LHCN-M2 (cell line): ENCODE results near the gene ANO4. TPM values are rescaled to one million over a fixed set of nuclear protein-coding genes. Genes with fewer than 3 reads are reported as not detected.
A peak's percentile ranks its signal among the peaks of the same experiment; 100 is the strongest.
"Not testable (repeated sequence)": the region's sequence is repeated elsewhere in the genome, so short reads cannot be mapped to it uniquely, and the experiment has no call there.

Experiments
- DNase-seq: peaks from one replicate; pipeline ENCODE4 v3.0.0-alpha.2; 2012; ENCODE audit warnings: low read depth
- total RNA-seq: library from RNA; depleted of rRNA; stranded (reverse); fragments of >200 nt; gene quantifications from 2 replicates; pipeline ENCODE4 v1.2.3, GENCODE V29; 2014

Gene ANO4
- total RNA-seq, 1 experiment from 2014 or later, result 8.3 TPM

DNA sequence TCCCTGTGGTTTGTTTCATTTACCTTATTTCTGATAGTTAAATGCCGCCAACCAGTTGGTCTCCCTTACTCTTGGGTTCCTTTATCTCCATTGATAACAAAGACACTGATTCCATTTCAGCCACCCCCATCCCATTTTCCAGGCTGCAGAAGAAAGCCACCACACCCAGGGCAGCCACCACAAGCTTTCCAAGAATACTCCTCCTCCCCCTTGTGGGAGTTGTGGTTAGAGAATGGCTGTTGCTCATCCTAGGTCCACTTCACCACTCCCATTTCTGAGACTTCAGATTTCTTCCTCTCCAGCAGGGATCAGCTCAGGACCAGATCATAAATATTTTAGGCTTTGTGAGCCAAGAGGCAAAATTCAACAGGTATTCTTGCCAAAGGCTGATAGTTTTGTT, 73.9 kb downstream of the ANO4 start:
- peak; percentile 67 for DNase-seq

DNA sequence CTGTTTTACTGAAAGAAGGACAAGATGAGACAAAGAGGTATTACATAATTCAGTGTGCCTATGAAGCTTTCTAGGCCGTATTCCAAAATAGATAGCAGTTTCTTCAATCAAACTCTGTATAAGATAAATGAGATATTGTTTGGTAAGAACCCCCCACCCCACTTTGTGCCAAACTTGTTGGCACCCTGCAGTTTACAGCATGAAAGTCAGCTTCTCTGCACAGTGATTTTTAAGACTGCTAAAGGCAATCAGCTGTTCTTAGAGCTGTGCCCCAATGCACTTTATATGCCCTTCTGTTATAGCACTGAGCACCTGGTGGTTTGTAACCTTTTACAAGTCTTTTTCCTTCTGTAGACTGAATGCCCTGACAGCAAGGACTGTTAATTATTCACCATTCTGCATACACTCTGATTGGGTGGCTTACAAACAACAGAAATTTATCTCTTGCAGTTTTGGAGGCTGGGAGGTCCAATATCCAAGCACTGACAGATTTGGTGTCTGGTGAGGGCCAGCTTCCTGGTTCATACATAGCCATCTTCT, 76.7 kb downstream of the ANO4 start:
- no peak for DNase-seq

DNA sequence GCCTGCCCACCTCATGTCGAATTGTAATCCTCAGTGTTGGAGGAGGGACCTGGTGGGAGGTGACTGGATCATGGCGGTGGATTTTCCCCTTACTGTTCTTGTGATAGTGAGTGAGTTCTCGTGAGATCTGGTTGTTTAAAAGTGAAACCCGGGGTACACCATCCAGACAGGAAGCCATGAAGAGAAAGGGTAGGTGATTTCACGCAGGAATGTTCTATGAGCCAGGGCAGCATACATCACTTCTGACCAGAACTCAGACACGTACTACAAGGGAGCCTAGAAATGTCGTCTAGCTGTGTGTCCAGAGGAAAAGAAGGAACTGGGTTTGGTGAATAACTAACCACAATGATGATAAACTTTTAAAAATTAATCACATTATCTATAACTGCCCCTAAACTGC, 80.6 kb downstream of the ANO4 start:
- no peak for DNase-seq

DNA sequence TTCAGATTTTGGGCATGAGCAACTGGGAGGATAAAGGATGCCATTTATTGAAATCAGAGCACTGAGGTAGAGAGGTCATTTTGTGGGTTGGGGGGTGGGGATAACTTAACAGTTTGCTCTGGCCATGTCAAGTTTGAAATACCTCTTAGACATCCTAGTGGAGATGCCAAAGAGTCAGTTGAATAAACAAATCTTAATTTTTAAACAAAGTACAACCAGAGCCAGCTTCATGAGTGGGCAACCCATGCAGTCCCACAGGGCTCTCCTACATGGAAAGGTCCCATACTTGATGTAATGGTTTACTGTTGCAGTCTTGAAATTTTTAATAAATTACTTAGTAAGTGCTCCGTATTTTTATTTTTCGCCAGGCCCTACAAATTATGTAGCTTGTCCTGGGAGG, 81.2 kb downstream of the ANO4 start:
- no peak for DNase-seq

DNA sequence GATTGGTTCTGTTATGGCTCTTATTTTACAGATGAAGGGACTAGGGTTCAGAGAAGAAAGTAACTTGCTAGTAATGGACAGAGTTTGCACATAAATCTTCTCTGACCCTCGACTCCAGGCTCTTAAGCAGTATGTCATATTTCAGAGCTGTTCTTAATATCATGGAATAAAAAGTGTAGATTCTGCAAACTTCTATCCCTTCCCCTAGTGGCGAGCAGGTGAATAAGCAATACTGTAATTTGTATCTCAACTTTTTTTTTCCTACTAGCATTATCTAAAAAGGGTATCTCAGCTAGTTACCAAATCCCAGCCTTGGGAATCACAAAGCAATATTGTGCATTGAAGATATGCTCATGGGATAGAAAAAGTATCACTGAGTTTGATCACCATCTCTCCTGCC, 83.2 kb downstream of the ANO4 start:
- no peak for DNase-seq

DNA sequence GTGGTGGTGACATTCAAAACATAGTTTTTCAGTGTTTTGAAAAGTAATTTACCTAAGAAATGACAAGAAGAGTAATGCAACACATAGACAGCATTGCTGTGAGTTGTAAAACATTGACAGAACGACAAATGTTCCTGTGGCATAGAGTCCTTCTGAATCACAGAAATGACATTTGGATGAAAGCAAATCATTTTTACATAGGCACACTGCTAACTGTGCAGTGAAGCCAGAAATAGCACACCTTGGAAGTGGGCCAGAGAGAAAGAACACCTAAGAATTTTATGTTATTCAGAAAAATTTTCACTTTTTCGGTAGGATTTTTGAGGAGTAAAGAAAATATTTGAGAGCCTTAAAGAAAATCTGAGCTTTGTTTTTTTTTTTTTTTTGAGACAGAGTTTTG, 100.6 kb downstream of the ANO4 start:
- DNase-seq, result no peak

DNA sequence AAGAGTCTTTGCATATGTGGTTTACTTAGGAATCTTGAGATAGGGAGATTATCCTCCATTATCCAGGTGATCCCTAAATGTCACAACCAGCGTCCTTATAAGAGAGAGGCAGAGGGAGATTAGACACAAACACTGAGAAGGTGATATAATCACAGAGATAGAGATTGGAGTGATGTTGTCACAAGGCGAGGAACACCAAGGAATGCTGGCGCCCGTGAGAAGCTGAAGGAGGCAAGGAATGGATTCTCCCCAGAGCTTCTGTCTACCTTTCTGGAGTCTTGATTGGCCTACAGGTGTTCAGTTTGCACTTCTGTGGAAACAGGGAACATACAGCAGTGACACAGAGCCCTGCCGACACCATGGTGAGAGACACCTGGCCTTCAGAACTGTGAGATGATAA, 101.6 kb downstream of the ANO4 start:
- no peak for DNase-seq

DNA sequence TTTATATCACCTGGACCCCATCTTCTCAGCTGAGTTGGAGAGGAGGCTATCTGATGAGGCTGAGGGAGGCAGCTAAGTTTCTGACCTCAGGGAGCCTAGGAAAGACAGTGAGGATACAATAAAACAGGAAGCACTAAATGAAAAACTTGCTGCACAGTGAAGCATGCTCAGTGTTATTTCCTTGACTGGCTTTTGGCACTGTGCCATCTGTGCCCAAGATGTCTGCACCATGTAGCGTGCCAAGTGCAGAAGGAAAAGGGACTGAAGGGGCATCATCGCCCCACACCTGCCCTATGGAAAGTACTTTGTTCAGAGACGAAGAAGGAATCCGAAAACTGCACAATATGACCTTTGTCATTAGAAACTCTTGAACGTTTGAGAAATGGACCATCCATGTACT, 102.7 kb downstream of the ANO4 start:
- no peak for DNase-seq

DNA sequence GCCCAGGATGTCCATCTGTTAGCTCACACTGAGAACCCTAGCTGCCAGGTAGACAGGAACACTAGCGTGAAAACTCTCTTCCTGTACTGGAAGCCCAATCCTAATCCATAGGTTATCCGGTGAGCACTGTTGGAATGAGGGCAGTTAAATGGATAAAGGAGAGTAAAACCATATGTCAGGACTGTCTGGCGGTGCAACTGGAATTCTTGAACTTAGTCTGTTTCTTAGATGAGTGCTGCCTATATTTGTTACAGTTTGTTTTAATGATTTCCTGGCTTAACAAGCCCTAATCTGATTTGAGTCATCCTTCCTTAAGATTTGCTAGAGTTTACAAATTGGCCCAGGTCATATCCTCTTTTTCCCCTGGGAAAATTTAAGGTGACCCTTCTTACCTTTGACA, 104.7 kb downstream of the ANO4 start:
- DNase-seq, result no peak

DNA sequence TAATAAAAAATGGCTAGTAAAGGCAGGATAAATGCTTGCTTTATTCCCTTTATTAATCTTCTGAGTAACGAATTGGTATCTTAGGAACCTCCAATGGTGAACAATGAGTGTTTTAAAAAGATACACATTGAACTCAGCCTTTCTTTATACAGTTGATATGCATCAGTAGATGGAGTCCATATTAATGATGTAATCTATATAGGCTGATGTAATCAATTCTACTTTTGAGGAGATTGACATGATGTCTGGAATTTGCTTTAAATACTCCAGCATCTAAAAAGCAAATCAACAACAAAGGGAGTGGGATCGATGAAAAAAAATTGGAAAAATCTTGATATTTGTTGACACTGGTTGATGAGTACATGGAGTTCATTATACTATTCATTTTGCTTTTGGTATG, 106.2 kb downstream of the ANO4 start:
- no peak for DNase-seq

DNA sequence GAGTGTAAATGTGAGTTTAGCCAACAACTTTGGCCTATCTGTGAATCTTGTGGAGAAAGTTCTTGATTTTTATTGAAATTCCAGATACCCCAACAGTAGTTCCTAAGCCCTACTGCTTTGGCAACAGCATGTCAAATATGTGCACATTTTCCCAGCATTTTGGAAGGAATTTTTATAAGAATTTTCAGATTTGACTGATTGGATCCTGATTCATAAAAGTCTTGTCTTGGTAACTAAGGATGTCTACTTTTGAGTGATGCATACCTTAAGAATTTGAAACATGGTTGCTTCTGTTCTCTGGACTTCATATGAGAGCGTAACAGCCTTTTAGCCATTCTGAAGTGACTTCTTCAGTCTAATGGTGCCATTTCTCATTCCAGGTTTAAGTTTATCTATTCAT, 106.7 kb downstream of the ANO4 start:
- no peak for DNase-seq

DNA sequence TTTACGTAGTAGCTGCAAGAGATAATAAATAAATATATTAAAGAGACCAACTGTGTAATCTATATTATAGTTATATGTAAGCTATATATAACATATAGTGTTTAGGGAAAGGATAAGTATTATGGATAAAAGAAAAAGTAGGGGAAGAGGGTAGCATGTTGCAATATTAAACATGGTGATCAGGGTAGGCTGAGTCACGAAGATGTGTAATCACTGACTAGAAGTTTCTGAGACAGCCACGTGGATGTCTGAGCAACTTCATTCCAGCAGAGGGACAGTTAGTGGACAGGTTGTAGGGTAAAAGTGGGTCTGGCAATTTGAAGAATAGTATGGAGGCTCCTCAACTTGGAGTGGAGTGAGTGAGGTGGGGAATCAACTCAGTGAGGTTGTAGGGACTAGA, 109.7 kb downstream of the ANO4 start:
- DNase-seq, result peak; percentile 5

DNA sequence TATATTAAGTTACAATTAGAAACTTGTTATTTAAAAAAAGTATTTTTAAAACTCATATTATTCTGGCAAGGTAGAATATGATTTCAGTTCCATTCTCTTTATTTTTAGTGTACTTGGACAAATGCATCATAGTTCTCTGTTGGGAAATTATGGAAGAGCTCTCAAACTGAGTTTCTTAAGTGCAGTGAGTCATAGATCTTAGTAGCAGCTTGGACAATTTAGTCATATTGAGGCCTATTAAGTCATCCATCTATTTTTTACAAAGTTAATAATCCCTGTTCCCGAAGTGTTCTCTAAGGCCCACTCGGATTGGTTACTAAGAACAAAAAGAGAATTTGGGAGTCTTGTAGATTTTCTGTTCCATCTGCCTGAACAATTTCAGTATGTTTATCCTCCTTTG, 113.9 kb downstream of the ANO4 start:
- DNase-seq, result peak; percentile 74

DNA sequence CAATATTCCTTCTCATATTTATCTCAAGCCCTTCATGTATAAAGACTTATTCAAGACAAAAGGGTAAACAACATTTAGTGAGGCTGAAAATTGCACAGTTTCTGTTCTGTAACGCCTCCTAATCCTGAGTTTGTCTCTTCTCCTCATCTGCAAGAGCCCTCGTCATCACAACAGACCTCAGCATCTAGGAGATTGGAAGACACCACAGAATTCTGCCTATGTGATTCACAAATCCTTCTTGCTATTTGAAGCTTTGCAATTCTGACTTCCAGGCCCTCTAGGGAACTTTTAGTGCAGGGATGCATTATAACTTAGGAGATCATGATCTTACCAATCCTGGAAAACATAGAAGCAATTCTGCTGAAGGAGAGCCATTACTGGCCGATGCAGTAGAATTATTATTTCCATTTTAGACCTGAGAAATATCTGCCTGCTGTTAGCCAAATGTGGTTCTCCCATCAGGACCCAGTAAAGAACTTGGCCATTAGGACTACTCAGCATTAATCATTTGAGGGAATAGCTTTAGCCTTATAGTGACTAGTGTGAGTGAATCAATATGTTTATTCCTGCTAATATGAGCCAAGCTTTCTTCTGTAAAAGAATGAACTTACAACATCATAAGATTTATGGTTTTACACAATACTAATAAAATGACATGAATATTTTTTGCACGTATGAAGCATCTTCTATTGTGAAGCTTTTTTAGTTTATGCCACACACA, 119.5 kb downstream of the ANO4 start:
- DNase-seq, result peak; percentile 8

DNA sequence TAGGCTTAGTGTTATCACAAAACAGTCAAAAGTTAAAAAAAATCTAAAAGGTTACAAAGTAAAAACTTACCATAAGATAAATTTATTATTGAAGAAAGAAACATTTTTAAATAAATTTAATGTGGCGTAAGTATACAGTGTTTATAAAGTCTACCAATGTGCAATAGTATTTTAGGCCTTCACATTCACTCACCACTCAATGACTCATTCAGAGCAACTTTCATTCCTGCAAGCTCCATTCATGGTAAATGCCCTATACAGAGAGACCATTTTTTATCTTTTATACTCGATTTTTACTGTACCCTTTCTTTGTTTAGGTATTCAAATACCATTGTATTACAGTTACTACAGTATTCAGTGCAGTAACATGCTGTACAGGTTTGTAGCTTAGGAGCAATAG, 124.5 kb downstream of the ANO4 start:
- no peak for DNase-seq

DNA sequence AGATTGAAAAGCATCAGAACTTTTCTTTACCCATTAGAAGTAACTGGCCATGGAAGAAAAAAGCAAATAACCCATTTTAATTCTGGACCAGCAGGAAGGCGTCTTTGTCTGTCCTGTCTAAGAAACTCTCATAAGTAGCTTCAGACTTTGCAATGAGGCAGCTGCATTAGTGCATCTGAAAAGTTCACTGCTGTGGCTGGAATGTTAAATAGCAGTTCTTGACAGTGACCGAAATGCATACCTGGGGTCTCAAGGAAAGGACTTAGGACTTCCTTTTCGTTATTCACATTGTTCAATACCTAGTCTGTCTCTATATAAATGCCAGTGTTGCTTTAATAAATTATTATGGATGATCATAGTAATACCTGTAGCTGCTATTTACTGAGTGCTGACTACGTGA, 125.9 kb downstream of the ANO4 start:
- DNase-seq, result no peak

DNA sequence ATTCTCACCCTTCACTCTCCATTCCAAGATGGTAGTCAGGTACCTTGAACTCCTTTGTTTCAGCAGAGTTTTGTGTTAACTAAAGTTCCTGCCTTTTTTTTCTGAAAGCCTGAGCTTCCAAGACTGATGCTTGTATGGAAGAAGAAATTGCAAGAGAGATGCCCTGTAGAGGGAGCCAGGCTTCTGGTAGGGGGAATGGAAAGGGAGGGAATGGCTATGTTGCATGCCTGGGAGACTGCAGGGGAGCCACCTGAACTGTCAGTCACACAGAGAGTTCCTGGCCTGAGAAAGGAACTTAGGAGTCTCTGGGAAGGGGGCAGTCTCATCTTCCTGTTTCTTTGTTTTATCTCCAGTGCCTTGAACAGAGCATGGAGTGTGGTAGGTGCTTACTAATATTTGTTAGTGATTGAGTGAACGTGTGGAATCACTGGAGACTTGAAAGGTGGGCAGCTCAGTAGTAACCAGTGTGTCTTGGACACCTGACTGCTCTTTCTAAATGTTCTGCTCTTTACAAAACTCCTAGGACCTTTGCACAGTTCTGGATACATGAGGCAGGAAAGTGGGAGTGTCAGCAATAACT, 132.2 kb downstream of the ANO4 start:
- DNase-seq, result peak; percentile 25

DNA sequence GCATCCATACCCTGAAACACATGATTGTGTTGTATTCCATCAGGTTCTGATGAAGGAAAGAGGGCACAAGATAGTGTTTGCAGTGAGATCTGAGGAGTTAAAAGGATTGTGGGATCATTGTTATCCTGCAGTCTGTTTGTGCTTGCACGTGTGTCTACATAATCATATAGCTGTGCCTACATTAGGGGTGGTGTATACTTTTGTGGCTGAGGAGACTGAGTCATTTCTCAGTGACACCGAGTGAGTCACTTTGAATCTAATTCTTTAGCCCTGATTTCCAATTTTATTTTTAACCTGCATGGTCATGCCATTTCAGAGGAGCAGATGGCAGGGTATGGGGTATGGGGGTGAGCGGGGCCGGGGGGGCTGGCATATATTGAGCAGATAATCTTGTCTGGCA, 133.2 kb downstream of the ANO4 start:
- peak; percentile 66 for DNase-seq

DNA sequence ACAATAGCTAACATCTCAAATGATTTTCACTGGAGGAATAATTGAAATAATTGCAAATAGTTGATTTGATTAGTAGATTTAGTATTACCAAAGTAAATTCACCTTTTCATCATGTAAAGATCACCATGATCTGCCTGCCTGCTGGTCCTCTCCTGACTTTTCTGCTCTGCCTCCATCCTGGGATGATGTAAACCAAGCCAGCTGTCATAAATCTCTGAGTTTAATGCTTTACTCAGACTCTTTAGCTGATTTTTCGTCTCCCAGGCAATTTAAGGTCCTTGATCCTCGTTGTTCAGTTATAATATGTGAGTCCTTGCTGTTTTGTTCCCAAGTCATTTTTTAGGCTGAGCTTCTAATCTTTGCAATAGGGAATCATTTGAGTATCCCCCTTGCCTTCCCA, 138.0 kb downstream of the ANO4 start:
- DNase-seq, result no peak

DNA sequence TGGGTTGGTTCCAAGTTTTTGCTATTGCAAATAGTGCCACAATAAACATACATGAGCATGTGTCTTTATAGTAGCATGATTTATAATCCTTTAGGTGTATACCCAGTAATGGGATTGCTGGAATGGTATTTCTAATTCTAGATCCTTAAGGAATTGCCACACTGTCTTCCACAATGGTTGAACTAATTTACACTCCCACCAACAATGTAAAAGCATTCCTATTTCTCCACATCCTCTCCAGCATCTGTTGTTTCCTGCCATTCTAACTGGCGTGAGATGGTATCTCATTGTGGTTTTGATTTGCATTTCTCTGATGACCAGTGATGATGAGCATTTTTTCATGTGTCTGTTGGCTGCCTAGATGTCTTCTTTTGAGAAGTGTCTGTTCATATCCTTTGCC, 139.0 kb downstream of the ANO4 start:
- DNase-seq, result not testable (repeated sequence)

DNA sequence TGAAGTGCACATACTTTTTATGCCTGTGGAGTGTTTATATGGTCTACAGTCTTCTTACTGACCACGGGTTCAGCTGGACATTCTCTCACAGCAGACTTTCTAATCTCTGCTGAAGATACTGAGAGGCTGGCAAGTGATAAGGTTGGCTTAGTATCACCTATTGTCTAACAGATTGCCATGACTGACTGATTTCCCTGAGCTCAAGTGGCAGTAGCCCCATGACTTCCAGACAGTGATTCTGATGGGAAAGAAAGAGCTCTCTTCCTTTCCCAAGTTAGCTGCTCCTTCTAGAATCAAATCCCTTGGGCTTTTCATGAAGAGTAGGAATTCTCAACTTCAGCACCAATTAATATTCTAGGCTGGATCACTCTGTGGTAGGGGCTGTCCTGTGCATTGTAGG, 141.4 kb downstream of the ANO4 start:
- no peak for DNase-seq

DNA sequence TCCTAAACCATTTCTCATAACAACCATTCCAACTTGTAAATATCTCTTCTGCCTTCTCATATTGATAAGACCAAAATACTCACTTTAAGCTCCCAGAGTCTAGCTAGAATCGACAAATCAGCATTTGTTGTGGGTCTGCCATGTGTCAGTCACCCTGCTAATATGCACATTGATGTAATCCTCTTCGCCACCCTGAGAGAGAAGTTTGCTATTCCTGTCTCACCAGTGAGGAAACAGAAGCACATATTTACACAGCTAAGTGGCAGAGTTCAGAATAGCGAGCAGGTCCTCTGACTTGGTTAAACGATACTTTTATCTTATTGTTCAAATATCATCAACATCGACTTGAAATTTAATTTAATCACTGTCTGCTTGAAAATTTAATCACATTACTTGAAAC, 142.1 kb downstream of the ANO4 start:
- DNase-seq, result no peak

DNA sequence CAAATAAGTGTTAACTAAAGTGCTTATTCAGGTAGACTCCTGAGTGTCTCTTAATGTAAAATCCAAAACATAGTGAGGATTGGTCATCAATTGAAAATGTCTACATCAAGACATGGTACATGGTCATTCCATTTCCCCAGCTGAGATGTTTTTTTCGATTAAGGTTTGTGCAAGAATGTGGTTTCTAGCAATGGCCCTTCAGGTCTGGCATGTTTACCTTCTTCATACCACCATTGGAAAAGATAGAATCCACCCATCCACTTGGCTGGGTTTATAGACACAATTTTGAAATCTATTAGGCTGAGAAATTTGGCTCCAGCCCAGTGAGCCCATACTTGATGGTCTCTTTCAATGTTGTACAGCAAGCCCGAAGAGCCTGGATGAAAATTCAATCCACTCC, 145.9 kb downstream of the ANO4 start:
- no peak for DNase-seq
